Measurements from ENCODE around the gene SLC25A46.
"Not testable (repeated sequence)": the region's sequence is repeated elsewhere in the genome, so short reads cannot be mapped to it uniquely, and the experiment has no call there.

SLC25A46 gene

GRCh38 chr5:110757118-110757729, 18.4 kb downstream of the SLC25A46 start:
- peak; percentile 52 for DNase-seq

- DNase-seq, result no peak
These were observed 21.4 kb downstream of the SLC25A46 start for GRCh38 chr5:110760158-110760557.

- DNase-seq, result no peak
These were observed 29.5 kb downstream of the SLC25A46 start for GRCh38 chr5:110768138-110768860.

- DNase-seq, result no peak
These were observed 30.3 kb downstream of the SLC25A46 start for GRCh38 chr5:110769000-110769681.

- no peak for DNase-seq
These were observed 31.5 kb downstream of the SLC25A46 start for GRCh38 chr5:110770286-110770685.

- no peak for DNase-seq
These were observed 46.1 kb downstream of the SLC25A46 start for GRCh38 chr5:110784901-110785300.

GRCh38 chr5:110785356-110785755, 46.5 kb downstream of the SLC25A46 start:
- no peak for DNase-seq

- not testable (repeated sequence) for DNase-seq
These were observed 49.2 kb downstream of the SLC25A46 start for GRCh38 chr5:110788006-110788405.

- no peak for DNase-seq
These were observed 51.9 kb downstream of the SLC25A46 start for GRCh38 chr5:110790673-110791072.

- DNase-seq, result no peak
These were observed 64.2 kb downstream of the SLC25A46 start for GRCh38 chr5:110802998-110803397.

GRCh38 chr5:110803467-110804326, 64.9 kb downstream of the SLC25A46 start:
- DNase-seq, result no peak

GRCh38 chr5:110807169-110807568, 68.4 kb downstream of the SLC25A46 start:
- DNase-seq, result no peak

GRCh38 chr5:110809006-110809405, 70.2 kb downstream of the SLC25A46 start:
- no peak for DNase-seq

Data from SHP77 treated with DMSO at 0.1 percent for 48 hours (cell line).